ENCODE data around the gene SPINK13.
"Not testable (repeated sequence)": the region's sequence is repeated elsewhere in the genome, so short reads cannot be mapped to it uniquely, and the experiment has no call there.

Gene SPINK13

GRCh38 chr5:148314187-148314586 is 45.6 kb downstream of the SPINK13 start:
- DNase-seq, result no peak

- no peak for DNase-seq
These were observed 46.1 kb downstream of the SPINK13 start for GRCh38 chr5:148314731-148315130.

GRCh38 chr5:148320011-148320963 is 51.7 kb downstream of the SPINK13 start:
- not testable (repeated sequence) for DNase-seq

GRCh38 chr5:148333262-148333849 is 64.8 kb downstream of the SPINK13 start:
- DNase-seq, result no peak

GRCh38 chr5:148335259-148335658 is 66.7 kb downstream of the SPINK13 start, which contains the start of gene SPINK9:
Gene SPINK9, plus strand, starts transcription at chr5:148335559. Its CDS starts 55 bp downstream, at chr5:148335614.
- DNase-seq, result no peak

Data from NK-92 treated with Interleukin-12 subunit alpha and Interleukin-12 subunit beta, amount 100 ng/mL, for 24 hours (cell line).